Ectodermal cell (in vitro differentiated cells): Measurements from ENCODE around the gene ZNF644.

Experiments
- H3K27ac ChIP-seq: 2 replicates; pipeline ENCODE4 v1.7.0; 2013; ENCODE audit warnings: mild to moderate bottlenecking, low read depth, low read length; ENCODE audit not compliant: insufficient read depth, poor library complexity, severe bottlenecking
- H3K27me3 ChIP-seq: 2 replicates; pipeline ENCODE4 v1.7.0; 2013; ENCODE audit warnings: mild to moderate bottlenecking, low read length; ENCODE audit not compliant: insufficient read depth, control insufficient read depth, poor library complexity, severe bottlenecking
- H3K36me3 ChIP-seq: one replicate; pipeline ENCODE4 v1.7.0; 2013; ENCODE audit warnings: low read length; ENCODE audit not compliant: control insufficient read depth, insufficient read depth
- H3K4me1 ChIP-seq: one replicate; pipeline ENCODE4 v1.7.0; 2013; ENCODE audit warnings: low read length; ENCODE audit not compliant: control insufficient read depth, insufficient read depth
- H3K4me3 ChIP-seq: 2 replicates; pipeline ENCODE4 v1.7.0; 2013; ENCODE audit warnings: low read depth, low read length, control low read depth; ENCODE audit not compliant: insufficient read depth
- H3K9me3 ChIP-seq: 2 replicates; pipeline ENCODE4 v1.7.0; 2013; ENCODE audit warnings: mild to moderate bottlenecking, low read length, moderate library complexity; ENCODE audit not compliant: control insufficient read depth
- WGBS, 2 experiments: methylation state at CpG; one replicate each; pipeline ENCODE4 v1.1.7; 2013; ENCODE audit warnings: missing lambda C conversion rate in 2 of 2; 5-methylcytosine and 5-hydroxymethylcytosine counted together

The ZNF644 gene

DNA sequence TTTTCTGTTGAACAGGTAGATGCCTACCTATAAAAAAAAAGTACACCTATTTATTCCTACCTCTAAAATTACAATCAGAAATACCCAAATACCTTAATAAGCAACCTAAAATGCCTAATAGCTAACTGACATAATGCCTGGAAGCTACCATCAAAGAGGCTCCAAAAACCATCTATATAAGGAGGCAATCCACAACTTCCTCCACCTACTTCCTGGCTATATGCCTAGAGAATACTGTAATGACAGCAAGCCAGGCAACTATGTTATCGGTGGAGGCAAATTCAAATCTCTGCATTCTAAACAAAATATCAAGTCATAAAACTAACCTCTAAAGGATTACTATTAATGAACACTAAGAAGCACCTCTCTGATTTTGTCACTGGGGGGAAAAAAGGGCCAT lies 10.1 kb downstream of the ZNF644 start:
- Histone ChIP-seq H3K36me3 (no peaks in the 10 kb centered on the region), H3K9me3 (no peaks in the 10 kb centered on the region), H3K4me1 (peaks cover 7% of the 10 kb centered on the region), H3K4me3 (no peak overlapping the region), H3K27ac (no peak overlapping the region), H3K27me3 (no peaks in the 10 kb centered on the region)
- 95 to 100% methylated on average over 1 of the region's 1 CpG for WGBS, 2 experiments

DNA sequence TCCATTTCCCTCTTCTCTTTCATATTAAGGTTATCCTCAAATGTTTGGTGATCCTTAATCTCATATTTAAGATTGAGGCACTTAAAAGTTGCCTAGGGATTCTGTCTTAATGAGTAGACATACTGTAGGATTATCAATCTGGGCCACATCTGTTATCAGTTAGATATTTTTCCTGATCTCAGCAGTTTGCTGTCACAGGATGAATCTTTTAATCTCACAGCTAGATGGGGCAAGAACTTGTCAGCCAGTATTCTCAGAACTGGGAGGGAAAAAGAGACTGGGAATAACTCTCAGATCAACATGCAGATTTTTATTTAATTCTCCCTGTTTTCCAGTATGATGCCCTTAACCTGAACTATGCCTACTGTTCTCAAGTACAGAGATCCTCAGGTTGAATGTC lies 14.0 kb downstream of the ZNF644 start:
- H3K27me3 ChIP-seq, result no peaks in the 10 kb centered on the region
- no peaks in the 10 kb centered on the region for H3K4me1 ChIP-seq
- H3K4me3 ChIP-seq, result no peak overlapping the region
- H3K36me3 ChIP-seq, result peaks cover 8% of the 10 kb centered on the region
- no peak overlapping the region for H3K27ac ChIP-seq
- H3K9me3 ChIP-seq, result no peaks in the 10 kb centered on the region

DNA sequence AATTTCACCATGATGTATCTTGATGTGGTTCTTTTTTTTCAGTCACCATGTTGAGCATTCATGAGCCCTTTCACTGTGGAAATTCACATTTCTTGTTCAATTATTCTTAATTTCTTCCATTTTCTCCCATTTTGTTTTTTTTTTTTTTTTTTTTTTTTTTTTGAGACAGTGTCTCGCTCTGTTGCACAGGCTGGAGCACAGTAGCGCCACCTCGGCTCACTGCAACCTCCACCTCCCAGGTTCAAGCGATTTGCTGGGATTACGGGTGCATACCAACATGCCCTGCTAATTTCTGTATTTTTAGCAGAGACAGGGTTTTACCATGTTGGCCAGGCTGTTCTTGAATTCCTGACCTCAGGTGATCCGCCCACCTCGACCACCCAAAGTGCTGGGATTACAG lies 14.7 kb downstream of the ZNF644 start:
- 84 to 85% methylated on average over 7 of the region's 7 CpGs for WGBS, 2 experiments
- Histone ChIP-seq H3K4me3 (no peak overlapping the region), H3K27me3 (no peaks in the 10 kb centered on the region), H3K4me1 (no peaks in the 10 kb centered on the region), H3K27ac (no peak overlapping the region), H3K36me3 (peaks cover 8% of the 10 kb centered on the region), H3K9me3 (no peaks in the 10 kb centered on the region)

DNA sequence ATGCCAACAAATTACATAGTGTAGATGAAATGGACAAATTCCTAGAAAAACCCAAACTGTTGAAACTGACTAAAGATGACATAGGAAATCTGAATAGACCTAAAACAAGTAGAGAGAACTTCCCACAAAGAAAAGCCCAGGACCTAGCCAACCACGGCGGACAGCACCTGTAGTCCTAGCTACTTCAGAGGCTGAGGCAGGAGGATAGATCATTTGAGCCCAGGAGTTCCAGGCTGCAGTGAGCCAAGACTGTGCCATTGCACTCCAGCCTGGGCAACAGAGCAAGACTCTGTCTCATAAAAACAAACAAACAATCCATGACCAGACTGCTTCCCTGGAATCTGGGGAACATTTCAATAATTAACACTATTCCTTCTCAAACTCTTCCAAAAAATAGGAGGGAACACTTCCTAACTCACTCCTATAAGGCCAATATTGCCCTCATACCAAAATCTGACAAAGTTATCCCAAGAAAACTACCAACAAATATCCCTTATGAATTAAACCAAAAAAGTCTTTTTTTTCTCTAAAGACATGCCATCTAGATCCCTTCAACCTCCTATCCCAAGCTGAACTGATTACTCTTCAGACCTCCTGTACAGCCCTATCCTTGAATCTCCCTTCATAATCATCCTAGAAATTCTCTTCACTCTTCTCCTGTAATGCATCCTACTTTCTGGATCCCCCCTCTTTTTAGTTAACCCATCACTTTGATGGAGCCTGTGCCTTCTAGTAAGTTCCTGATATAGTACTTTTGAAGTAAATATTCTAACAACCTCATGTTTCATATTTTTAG lies 15.5 kb downstream of the ZNF644 start:
- no peaks in the 10 kb centered on the region for H3K9me3 ChIP-seq
- H3K4me1 ChIP-seq, result no peaks in the 10 kb centered on the region
- 95 to 96% methylated on average over 2 of the region's 2 CpGs for WGBS, 2 experiments
- H3K4me3 ChIP-seq, result no peak overlapping the region
- no peak overlapping the region for H3K27ac ChIP-seq
- H3K36me3 ChIP-seq, result peaks cover 8% of the 10 kb centered on the region
- no peaks in the 10 kb centered on the region for H3K27me3 ChIP-seq

DNA sequence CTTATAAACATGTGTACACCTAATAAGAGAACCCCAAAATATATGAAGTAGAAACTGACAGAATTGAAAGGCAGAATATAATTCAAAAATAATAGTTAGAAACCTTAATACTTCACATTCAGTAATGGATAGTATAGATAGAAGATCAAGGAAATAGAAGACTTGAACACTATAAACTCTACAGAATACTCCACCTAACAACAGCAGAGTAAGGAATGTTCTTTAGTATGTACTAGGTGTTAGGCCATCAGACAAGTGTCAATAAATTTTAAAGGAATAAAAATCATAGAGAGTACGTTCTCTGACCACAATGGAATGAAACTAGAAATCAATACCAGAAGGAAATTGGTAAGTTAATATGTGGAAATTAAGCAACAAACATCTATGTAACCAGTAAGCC lies 16.6 kb downstream of the ZNF644 start:
- peaks cover 8% of the 10 kb centered on the region for H3K36me3 ChIP-seq
- no peaks in the 10 kb centered on the region for H3K27me3 ChIP-seq
- H3K9me3 ChIP-seq, result no peaks in the 10 kb centered on the region
- 91% methylated on average over 1 of the region's 1 CpG; no CpG with 5 or more reads in 1 of the 2 experiments for WGBS, 2 experiments
- no peak overlapping the region for H3K27ac ChIP-seq
- no peaks in the 10 kb centered on the region for H3K4me1 ChIP-seq
- H3K4me3 ChIP-seq, result no peak overlapping the region

DNA sequence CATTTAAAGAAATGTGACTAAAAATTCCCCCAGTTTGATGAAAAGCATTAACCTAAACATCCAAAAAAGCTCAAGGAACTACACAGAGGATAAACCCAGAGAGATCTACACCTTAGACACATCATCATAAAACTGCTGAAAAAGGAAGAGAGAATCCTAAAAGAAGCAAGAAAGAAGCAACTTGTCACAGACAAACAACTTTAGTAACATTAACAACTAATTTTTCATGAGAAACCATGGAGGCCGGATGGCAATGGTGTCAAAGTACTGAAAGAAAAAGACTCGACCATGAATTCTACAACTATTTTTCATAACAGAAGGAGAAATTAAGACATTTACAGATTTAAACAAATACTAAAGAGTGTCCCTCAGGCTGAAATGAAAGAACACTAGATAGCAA lies 17.7 kb downstream of the ZNF644 start:
- 100% methylated on average over 1 to 2 of the region's 2 CpGs for WGBS, 2 experiments

DNA sequence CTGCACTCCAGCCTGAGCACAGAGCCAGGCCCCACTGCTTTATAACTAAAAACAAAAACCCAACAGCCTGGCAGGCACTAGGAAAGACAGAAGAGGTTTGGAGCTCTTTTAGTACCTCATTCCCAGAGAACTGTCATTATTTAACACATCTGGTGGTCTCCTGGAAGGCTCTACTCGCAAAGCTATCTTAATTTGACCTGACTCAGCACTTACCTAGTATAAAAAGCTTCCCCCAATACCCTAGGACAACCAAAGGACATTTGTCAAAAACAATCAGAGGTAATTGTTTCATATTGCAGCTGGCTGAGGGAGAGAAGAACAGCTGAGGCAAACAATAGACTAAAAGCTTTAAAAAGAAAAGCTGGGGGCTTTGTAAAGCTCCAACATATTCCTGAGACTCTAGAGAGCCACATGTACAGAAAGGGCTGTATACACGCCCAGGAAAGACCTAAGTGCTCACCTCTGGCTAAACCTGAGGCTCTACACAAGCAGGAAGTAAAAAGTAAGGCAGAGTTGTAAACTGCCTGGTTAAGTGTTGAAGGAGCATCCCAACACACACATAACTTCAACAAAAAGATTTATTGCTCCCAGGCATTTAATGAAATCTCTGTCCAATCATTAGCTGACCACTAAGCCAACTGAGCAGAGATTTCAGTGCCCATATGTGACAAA lies 25.0 kb downstream of the ZNF644 start:
- 88 to 90% methylated on average over 2 of the region's 2 CpGs for WGBS, 2 experiments
- no peaks in the 10 kb centered on the region for H3K27me3 ChIP-seq
- peaks cover 6% of the 10 kb centered on the region for H3K36me3 ChIP-seq
- H3K27ac ChIP-seq, result no peak overlapping the region
- H3K9me3 ChIP-seq, result no peaks in the 10 kb centered on the region
- no peak overlapping the region for H3K4me3 ChIP-seq
- H3K4me1 ChIP-seq, result no peaks in the 10 kb centered on the region

More for the DNA sequence above, 17.7 kb downstream of the ZNF644 start:
- Histone ChIP-seq H3K27me3 (no peaks in the 10 kb centered on the region), H3K9me3 (no peaks in the 10 kb centered on the region), H3K36me3 (peaks cover 8% of the 10 kb centered on the region), H3K4me3 (no peak overlapping the region), H3K27ac (no peak overlapping the region), H3K4me1 (no peaks in the 10 kb centered on the region)

DNA sequence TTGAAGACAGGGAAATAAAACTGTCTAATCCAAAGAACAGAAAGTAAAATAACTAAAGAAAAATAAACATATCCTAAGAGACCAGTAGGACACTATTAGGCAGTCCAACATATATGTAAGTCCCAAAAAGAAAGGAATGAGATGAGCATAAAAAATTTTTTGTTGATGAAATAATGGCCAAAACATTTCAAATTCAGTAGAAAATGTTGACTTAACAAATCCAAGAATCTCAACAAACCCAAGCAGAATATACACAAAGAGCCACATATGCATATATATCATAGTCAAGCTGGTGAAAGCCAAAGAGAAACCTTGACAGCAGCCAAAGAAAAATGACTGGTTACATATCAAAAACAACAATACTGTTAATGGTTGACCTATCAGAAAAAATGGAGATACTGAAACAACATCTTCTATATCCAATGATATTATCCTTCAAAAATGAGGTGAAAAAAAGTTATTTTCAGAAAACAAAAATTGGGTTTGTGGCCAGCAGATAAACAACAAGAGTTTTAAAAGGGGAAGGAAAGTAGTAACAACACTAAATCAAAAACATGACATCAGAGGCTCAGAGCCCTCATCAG lies 26.4 kb downstream of the ZNF644 start:
- H3K9me3 ChIP-seq, result peaks cover 4% of the 10 kb centered on the region
- H3K4me1 ChIP-seq, result no peaks in the 10 kb centered on the region
- peaks cover 9% of the 10 kb centered on the region for H3K36me3 ChIP-seq
- H3K27ac ChIP-seq, result no peak overlapping the region
- no peak overlapping the region for H3K4me3 ChIP-seq
- no peaks in the 10 kb centered on the region for H3K27me3 ChIP-seq

DNA sequence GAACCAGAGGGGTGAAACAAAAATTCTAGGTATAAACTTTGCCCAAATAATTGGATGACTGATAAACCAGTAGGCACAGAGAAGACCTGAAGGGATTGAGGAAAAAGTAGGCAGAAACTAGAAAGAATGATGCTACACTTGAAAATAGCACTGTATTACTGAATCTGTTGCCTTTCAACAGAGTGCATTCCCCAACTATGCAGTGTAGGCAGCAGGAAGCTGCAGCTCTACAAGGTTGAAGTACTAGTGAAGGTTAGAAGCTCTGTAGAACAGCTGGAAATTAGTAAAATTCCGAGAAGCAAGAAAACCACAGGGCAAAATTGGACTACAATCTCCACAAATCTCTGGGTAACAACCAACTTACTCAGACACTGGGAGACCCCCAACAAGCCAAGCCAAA lies 27.4 kb downstream of the ZNF644 start:
- Histone ChIP-seq H3K9me3 (peaks cover 6% of the 10 kb centered on the region), H3K27ac (no peak overlapping the region), H3K4me3 (no peak overlapping the region), H3K36me3 (peaks cover 15% of the 10 kb centered on the region), H3K27me3 (no peaks in the 10 kb centered on the region), H3K4me1 (no peaks in the 10 kb centered on the region)
- 86 to 92% methylated on average over 1 of the region's 1 CpG for WGBS, 2 experiments

DNA sequence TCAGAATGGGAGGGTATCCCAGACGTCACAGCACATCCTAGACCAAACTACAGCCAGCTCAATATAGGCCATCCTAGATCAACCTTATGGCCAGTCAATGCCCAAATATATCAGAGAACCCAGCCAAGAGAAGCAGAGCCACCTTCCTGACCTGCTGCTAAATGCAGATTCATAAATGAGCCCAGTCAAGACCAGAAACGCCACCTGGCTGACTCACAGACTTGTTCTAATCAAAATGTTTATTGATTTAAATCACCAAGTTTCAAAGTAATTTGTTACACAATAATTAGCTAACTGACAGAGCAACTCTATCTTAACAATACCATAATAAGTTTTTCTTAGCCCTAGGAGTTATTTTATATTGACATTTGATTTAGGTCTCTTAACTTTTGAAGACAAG lies 28.6 kb downstream of the ZNF644 start:
- 83 to 94% methylated on average over 2 of the region's 2 CpGs for WGBS, 2 experiments
- H3K36me3 ChIP-seq, result peaks cover 17% of the 10 kb centered on the region
- no peak overlapping the region for H3K4me3 ChIP-seq
- H3K9me3 ChIP-seq, result peaks cover 6% of the 10 kb centered on the region
- H3K27ac ChIP-seq, result no peak overlapping the region
- no peaks in the 10 kb centered on the region for H3K27me3 ChIP-seq
- no peaks in the 10 kb centered on the region for H3K4me1 ChIP-seq
